GM19023 (cell line): ENCODE measurements around the gene NFRKB.

Experiments
- ATAC-seq: cut with Tn5 transposase; IDR thresholded peaks from one replicate; pipeline ENCODE4 v1.9.1; 2021; ENCODE audit warnings: mild to moderate bottlenecking, moderate library complexity; ENCODE audit not compliant: unreplicated experiment

Gene NFRKB

GRCh38 chr11:129895126-129896041 is at the start of gene NFRKB:
TSS of gene NFRKB (minus strand) at chr11:129895578. CDS start at chr11:129892849, 2,729 bp downstream.
- peak; percentile 96 for ATAC-seq

- ATAC-seq, result no peak
These were observed 49.3 kb upstream of the NFRKB start for GRCh38 chr11:129944696-129945095.

GRCh38 chr11:129943036-129943435 is 47.7 kb upstream of the NFRKB start:
- no peak for ATAC-seq

- no peak for ATAC-seq
These were observed 44.1 kb upstream of the NFRKB start for GRCh38 chr11:129939510-129939909.

GRCh38 chr11:129938764-129939163 is 43.4 kb upstream of the NFRKB start:
- ATAC-seq, result no peak

- no peak for ATAC-seq
These were observed 42.3 kb upstream of the NFRKB start for GRCh38 chr11:129937592-129938238.

GRCh38 chr11:129935723-129936122 is 40.3 kb upstream of the NFRKB start:
- no peak for ATAC-seq

GRCh38 chr11:129933891-129934290 is 38.5 kb upstream of the NFRKB start:
- ATAC-seq, result no peak

- no peak for ATAC-seq
These were observed 37.9 kb upstream of the NFRKB start for GRCh38 chr11:129933262-129933661.

GRCh38 chr11:129932381-129933067 is 37.1 kb upstream of the NFRKB start:
- ATAC-seq, result no peak

GRCh38 chr11:129930743-129931142 is 35.4 kb upstream of the NFRKB start:
- ATAC-seq, result no peak

- no peak for ATAC-seq
These were observed 34.9 kb upstream of the NFRKB start for GRCh38 chr11:129930296-129930695.

- ATAC-seq, result no peak
These were observed 34.3 kb upstream of the NFRKB start for GRCh38 chr11:129929721-129930120.

GRCh38 chr11:129928923-129929692 is 33.7 kb upstream of the NFRKB start:
- ATAC-seq, result no peak

- no peak for ATAC-seq
These were observed 27.3 kb upstream of the NFRKB start for GRCh38 chr11:129922674-129923073.

GRCh38 chr11:129918361-129918760 is 23.0 kb upstream of the NFRKB start:
- ATAC-seq, result no peak

GRCh38 chr11:129917231-129917630 is 21.9 kb upstream of the NFRKB start:
- no peak for ATAC-seq

- no peak for ATAC-seq
These were observed 15.9 kb upstream of the NFRKB start for GRCh38 chr11:129911298-129911697.

GRCh38 chr11:129910360-129910759 is 15.0 kb upstream of the NFRKB start:
- no peak for ATAC-seq

GRCh38 chr11:129905402-129905801 is 10.0 kb upstream of the NFRKB start:
- ATAC-seq, result no peak

- ATAC-seq, result no peak
These were observed 684 bp upstream of the NFRKB start for GRCh38 chr11:129896062-129896461.
